ENCODE measurements around the gene TBXA2R. TPM values are rescaled to one million over a fixed set of nuclear protein-coding genes. Genes with fewer than 3 reads are reported as not detected.

Gene TBXA2R
- total RNA-seq, 4 donors from 2014 or later, result 4.4 to 11.4 (median 7.2) TPM

- TF ChIP-seq EP300 (IDR thresholded peaks at IDR 0.05) (no peak), CTCF (IDR thresholded peaks at IDR 0.05) (no peak), POLR2A (IDR thresholded peaks at IDR 0.05) (no peak)
- no peak for DNase-seq (ENCODE audit: low spot score in 2 of 2)
- Histone ChIP-seq H3K36me3 (peaks cover 0 to 12% (median 0%) of the 10 kb centered on the region in 3 donors), H3K4me1 (peaks cover 0 to 72% (median 51%) of the 10 kb centered on the region in 4 donors), H3K9me3 (no peaks in the 10 kb centered on the region), H3K4me3 (peak overlapping the region; percentile 41 to 60 (median 51)), H3K27ac (peak overlapping the region; percentile 71 to 89 (median 80)), H3K27me3 (peaks cover 0 to 6% of the 10 kb centered on the region in 2 donors)
- WGBS, 2 donors, result 32 to 39% methylated on average over 5 of the region's 5 CpGs
These were observed 905 bp downstream of the TBXA2R start for GRCh38 chr19:3605770-3606169.

- 28 to 34% methylated on average over 3 of the region's 3 CpGs for WGBS, 2 donors
- TF ChIP-seq POLR2A (IDR thresholded peaks at IDR 0.05) (no peak), EP300 (IDR thresholded peaks at IDR 0.05) (no peak), CTCF (IDR thresholded peaks at IDR 0.05) (no peak)
- no peak for DNase-seq (ENCODE audit: low spot score in 2 of 2)
- peak overlapping the region in 2 of 4 donors; percentile 41 to 60 for H3K4me3 ChIP-seq
- H3K9me3 ChIP-seq, result no peaks in the 10 kb centered on the region
- peaks cover 0 to 10% (median 0%) of the 10 kb centered on the region in 3 donors for H3K36me3 ChIP-seq
- H3K27ac ChIP-seq, result peak overlapping the region; percentile 66 to 89 (median 80)
- H3K27me3 ChIP-seq, result peaks cover 0 to 6% of the 10 kb centered on the region in 2 donors
- peaks cover 0 to 68% (median 50%) of the 10 kb centered on the region in 4 donors for H3K4me1 ChIP-seq
These were observed 1.3 kb downstream of the TBXA2R start for GRCh38 chr19:3605361-3605760.

- TF ChIP-seq CTCF (IDR thresholded peaks at IDR 0.05) (no peak), POLR2A (IDR thresholded peaks at IDR 0.05) (no peak), EP300 (IDR thresholded peaks at IDR 0.05) (no peak)
- Histone ChIP-seq H3K27ac (peak overlapping the region; percentile 66 to 89 (median 80)), H3K9me3 (no peaks in the 10 kb centered on the region), H3K27me3 (peaks cover 0 to 6% of the 10 kb centered on the region in 2 donors), H3K4me1 (peaks cover 0 to 67% (median 48%) of the 10 kb centered on the region in 4 donors), H3K4me3 (peak overlapping the region in 2 of 4 donors; percentile 5 to 60), H3K36me3 (peaks cover 0 to 10% (median 0%) of the 10 kb centered on the region in 3 donors)
- WGBS, 2 donors, result 22 to 23% methylated on average over 11 of the region's 11 CpGs
- DNase-seq (ENCODE audit: low spot score in 2 of 2), result no peak
These were observed 1.7 kb downstream of the TBXA2R start for GRCh38 chr19:3604987-3605343.

GRCh38 chr19:3604227-3604986 lies 2.3 kb downstream of the TBXA2R start:
- Histone ChIP-seq H3K27ac (peak overlapping the region; percentile 66 to 89 (median 80)), H3K27me3 (peaks cover 0 to 6% of the 10 kb centered on the region in 2 donors), H3K4me1 (peaks cover 0 to 67% (median 48%) of the 10 kb centered on the region in 4 donors), H3K36me3 (peaks cover 0 to 11% (median 0%) of the 10 kb centered on the region in 3 donors), H3K9me3 (no peaks in the 10 kb centered on the region), H3K4me3 (peak overlapping the region in 3 of 4 donors; percentile 5 to 60 (median 6))
- DNase-seq (ENCODE audit: low spot score in 2 of 2), result no peak
- WGBS, 2 donors, result 64 to 71% methylated on average over 22 to 23 of the region's 27 CpGs
- TF ChIP-seq CTCF (IDR thresholded peaks at IDR 0.05) (no peak), EP300 (IDR thresholded peaks at IDR 0.05) (no peak), POLR2A (IDR thresholded peaks at IDR 0.05) (no peak)
